H4 (cell line): ENCODE data around the gene GNPAT. TPM values are rescaled to one million over a fixed set of nuclear protein-coding genes. Genes with fewer than 3 reads are reported as not detected.

ENCODE experiments used
- DNase-seq: peaks from one replicate; pipeline ENCODE4 v3.0.0-alpha.2; 2015; ENCODE audit warnings: low spot score
- total RNA-seq: library from RNA; depleted of rRNA; stranded (reverse); fragments of >200 nt; shearing (Covaris generic); gene quantifications from 2 replicates; pipeline ENCODE4 v1.2.3, GENCODE V29; 2014

The GNPAT gene
- total RNA-seq, 1 experiment from 2014 or later = 79.6 TPM

- no peak for DNase-seq
These were observed 27.0 kb upstream of the GNPAT start for GRCh38 chr1:231213831-231214573.

GRCh38 chr1:231214918-231215680, 25.9 kb upstream of the GNPAT start:
- DNase-seq = no peak

GRCh38 chr1:231215681-231216385, 25.2 kb upstream of the GNPAT start:
- no peak for DNase-seq

GRCh38 chr1:231216498-231216897, 24.5 kb upstream of the GNPAT start:
- DNase-seq = no peak

GRCh38 chr1:231217056-231217455, 24.0 kb upstream of the GNPAT start:
- no peak for DNase-seq

- no peak for DNase-seq
These were observed 22.9 kb upstream of the GNPAT start for GRCh38 chr1:231218078-231218477.

GRCh38 chr1:231219422-231220401, 21.3 kb upstream of the GNPAT start:
- DNase-seq = no peak

GRCh38 chr1:231220801-231221200, 20.2 kb upstream of the GNPAT start:
- DNase-seq = no peak

GRCh38 chr1:231226156-231226555, 14.9 kb upstream of the GNPAT start:
- no peak for DNase-seq

- DNase-seq = no peak
These were observed 9.5 kb upstream of the GNPAT start for GRCh38 chr1:231231511-231231910.

- no peak for DNase-seq
These were observed 7.9 kb upstream of the GNPAT start for GRCh38 chr1:231232870-231233734.

- DNase-seq = no peak
These were observed 7.1 kb upstream of the GNPAT start for GRCh38 chr1:231233735-231234417.

- no peak for DNase-seq
These were observed 6.5 kb upstream of the GNPAT start for GRCh38 chr1:231234506-231234905.

GRCh38 chr1:231235526-231236207, 5.3 kb upstream of the GNPAT start:
- DNase-seq = no peak

GRCh38 chr1:231236208-231236591, 4.8 kb upstream of the GNPAT start:
- no peak for DNase-seq

- DNase-seq = no peak
These were observed 4.1 kb upstream of the GNPAT start for GRCh38 chr1:231236938-231237337.

- no peak for DNase-seq
These were observed 2.7 kb upstream of the GNPAT start for GRCh38 chr1:231238298-231238697.

GRCh38 chr1:231240531-231240882, 505 bp upstream of the GNPAT start:
- DNase-seq = no peak

- DNase-seq = no peak
These were observed 738 bp downstream of the GNPAT start for GRCh38 chr1:231241750-231242149.
